GM20431 (cell line): Measurements from ENCODE around the gene PTPRM.
"Not testable (repeated sequence)": the region's sequence is repeated elsewhere in the genome, so short reads cannot be mapped to it uniquely, and the experiment has no call there.

ENCODE experiments used
- in situ Hi-C: fragments of 300-500 bp; cut with MseI, MboI; formaldehyde crosslinking; loops from one replicate; pipeline ENCODE4 v1.15.0; 2020; ENCODE audit warnings: low sequenced_read_pairs; ENCODE audit not compliant: unreplicated experiment

Gene PTPRM

GRCh38 chr18:7957297-7957696 is 390.2 kb downstream of the PTPRM start:
- in situ Hi-C loops, result no loop called here

- in situ Hi-C loops, result no loop called here
Observed at GRCh38 chr18:7958081-7958896, 391.2 kb downstream of the PTPRM start.

- in situ Hi-C loops, result no loop called here
Observed at GRCh38 chr18:7958897-7959146, 391.7 kb downstream of the PTPRM start.

- in situ Hi-C loops, result not testable (repeated sequence)
Observed at GRCh38 chr18:7966682-7967081, 399.6 kb downstream of the PTPRM start.

- in situ Hi-C loops, result no loop called here
Observed at GRCh38 chr18:7974200-7974874, 407.2 kb downstream of the PTPRM start.

GRCh38 chr18:7977897-7978296 is 410.8 kb downstream of the PTPRM start:
- in situ Hi-C loops, result no loop called here

- in situ Hi-C loops, result no loop called here
Observed at GRCh38 chr18:7978834-7979233, 411.7 kb downstream of the PTPRM start.

GRCh38 chr18:7979714-7980113 is 412.6 kb downstream of the PTPRM start:
- in situ Hi-C loops, result no loop called here

- in situ Hi-C loops, result no loop called here
Observed at GRCh38 chr18:7980136-7980535, 413.0 kb downstream of the PTPRM start.

- in situ Hi-C loops, result no loop called here
Observed at GRCh38 chr18:7980656-7981055, 413.5 kb downstream of the PTPRM start.

GRCh38 chr18:7982216-7982615 is 415.1 kb downstream of the PTPRM start:
- in situ Hi-C loops, result no loop called here

- in situ Hi-C loops, result no loop called here
Observed at GRCh38 chr18:7987284-7987976, 420.3 kb downstream of the PTPRM start.

GRCh38 chr18:7990670-7991069 is 423.6 kb downstream of the PTPRM start:
- in situ Hi-C loops, result no loop called here

- in situ Hi-C loops, result no loop called here
Observed at GRCh38 chr18:8001711-8002301, 434.7 kb downstream of the PTPRM start.

- in situ Hi-C loops, result no loop called here
Observed at GRCh38 chr18:8003878-8004675, 437.0 kb downstream of the PTPRM start.

GRCh38 chr18:8004792-8005191 is 437.7 kb downstream of the PTPRM start:
- in situ Hi-C loops, result no loop called here

- in situ Hi-C loops, result no loop called here
Observed at GRCh38 chr18:8005870-8006569, 438.9 kb downstream of the PTPRM start.

GRCh38 chr18:8006979-8007378 is 439.9 kb downstream of the PTPRM start:
- in situ Hi-C loops, result no loop called here

GRCh38 chr18:8008033-8008432 is 440.9 kb downstream of the PTPRM start:
- in situ Hi-C loops, result no loop called here

- in situ Hi-C loops, result no loop called here
Observed at GRCh38 chr18:8011361-8011760, 444.2 kb downstream of the PTPRM start.
